Fibroblast of lung (primary cell): ENCODE data around the gene SPRR4. TPM values are rescaled to one million over a fixed set of nuclear protein-coding genes. Genes with fewer than 3 reads are reported as not detected.

Experiments
- DNase-seq, 2 donors: peaks; one replicate each; pipeline versions ENCODE4 v3.0.0 to v3.0.0-alpha.2; 2010; ENCODE audit warnings: low read depth in 2 of 2
- H2AFZ ChIP-seq: 2 replicates; pipeline ENCODE4 v1.5.1; 2012; ENCODE audit warnings: low read length, control low read depth, inconsistent platforms
- H3K27ac ChIP-seq: 2 replicates; pipeline ENCODE4 v1.5.1; 2011; ENCODE audit warnings: low read length, control low read depth; ENCODE audit not compliant: insufficient read depth
- H3K27me3 ChIP-seq: 2 replicates; pipeline ENCODE4 v1.5.1; 2011; ENCODE audit warnings: mild to moderate bottlenecking, low read length; ENCODE audit not compliant: control insufficient read depth, insufficient read depth
- H3K36me3 ChIP-seq: 2 replicates; pipeline ENCODE4 v1.5.1; 2011; ENCODE audit warnings: low read length; ENCODE audit not compliant: control insufficient read depth, insufficient read depth
- H3K4me1 ChIP-seq: 2 replicates; pipeline ENCODE4 v1.5.1; 2011; ENCODE audit warnings: low read length; ENCODE audit not compliant: control insufficient read depth, insufficient read depth; ENCODE audit errors: extremely low read depth
- H3K4me2 ChIP-seq: 2 replicates; pipeline ENCODE4 v1.5.1; 2011; ENCODE audit warnings: low read length, control low read depth; ENCODE audit not compliant: insufficient read depth; ENCODE audit errors: extremely low read depth
- H3K4me3 ChIP-seq, 4 experiments: fragments of 200-600 bp in 1 of 4; sonication (generic) in 1 of 4; replicated peaks in 1 of 4; 2 replicates each; pipeline ENCODE4 v1.5.1; 2011 to 2016; ENCODE audit warnings: low read length in 4 of 4, low read depth in 3 of 4, mild to moderate bottlenecking in 3 of 4, control low read depth in 2 of 4, inconsistent platforms in 1 of 4, mixed read lengths in 1 of 4; ENCODE audit not compliant: insufficient read depth in 1 of 4; ENCODE audit errors: control extremely low read depth in 1 of 4
- H3K79me2 ChIP-seq: 2 replicates; pipeline ENCODE4 v1.5.1; 2012; ENCODE audit warnings: mild to moderate bottlenecking, low read length, inconsistent platforms; ENCODE audit not compliant: control insufficient read depth, insufficient read depth
- H3K9ac ChIP-seq: 2 replicates; pipeline ENCODE4 v1.5.1; 2011; ENCODE audit warnings: mild to moderate bottlenecking, low read length, control low read depth; ENCODE audit not compliant: insufficient read depth
- H3K9me3 ChIP-seq: 2 replicates; pipeline ENCODE4 v1.5.1; 2012; ENCODE audit warnings: low read depth, low read length; ENCODE audit not compliant: control insufficient read depth, insufficient read depth
- H4K20me1 ChIP-seq: 2 replicates; pipeline ENCODE4 v1.5.1; 2011; ENCODE audit warnings: low read length; ENCODE audit not compliant: control insufficient read depth, insufficient read depth; ENCODE audit errors: extremely low read depth
- EZH2 ChIP-seq: IDR thresholded peaks from 2 replicates; pipeline ENCODE4 v1.5.1; 2012; ENCODE audit warnings: low read length, control low read depth, mild to moderate bottlenecking; ENCODE audit errors: missing control alignments
- polyA plus RNA-seq, 2 donors: library from polyadenylated mRNA; depleted of rRNA in 1 of 2; stranded (reverse) in 1 of 2; unstranded in 1 of 2; fragments of >200 nt; gene quantifications; 2 replicates each; pipeline ENCODE4 v1.2.1, GENCODE V29; 2011 to 2012; ENCODE audit warnings: missing spikeins in 1 of 2
- total RNA-seq: library from RNA; depleted of rRNA; stranded (reverse); fragments of >200 nt; gene quantifications from 2 replicates; pipeline ENCODE4 v1.2.1, GENCODE V29; 2014
- TF ChIP-seq, protein P1 (sequence below), 2 donors: IDR thresholded peaks in 1 of 2; conservative IDR thresholded peaks in 1 of 2; 1 replicate in 1 of 2; 2 replicates in 1 of 2; pipeline ENCODE4 v1.5.1; 2011 to 2012; ENCODE audit warnings: low read length in 2 of 2, control low read depth in 1 of 2, inconsistent platforms in 1 of 2, low read depth in 1 of 2, mild to moderate bottlenecking in 1 of 2

Gene SPRR4
- total and polyA plus RNA-seq, 2 donors (not counting 1 experiment from before 2014, with no cell fraction given), result not detected

DNA sequence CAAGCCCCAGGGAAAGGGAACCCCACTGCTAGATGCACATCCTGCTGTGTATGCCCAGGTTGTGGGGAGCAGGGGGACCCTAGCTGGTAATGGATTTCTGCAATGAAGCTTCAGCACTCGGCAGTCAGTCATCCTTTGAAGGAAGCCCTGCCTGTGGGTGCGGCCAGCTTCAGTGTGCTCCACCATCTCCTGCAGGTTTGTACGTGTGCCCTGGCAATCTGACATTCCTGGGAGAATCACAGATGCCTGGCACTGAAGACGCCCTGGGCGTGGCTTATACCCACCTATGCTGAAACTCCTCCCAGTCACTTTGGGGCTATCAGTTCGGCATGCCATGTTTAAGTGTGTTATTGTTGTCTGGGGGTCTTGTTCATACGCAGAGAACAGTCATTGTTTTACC lies 16.7 kb upstream of the SPRR4 start:
- Histone ChIP-seq H3K4me2 (no peak overlapping the region), H3K4me3 (no peak overlapping the region), H2AFZ (no peak overlapping the region), H3K79me2 (no peaks in the 10 kb centered on the region), H3K9ac (no peak overlapping the region), H4K20me1 (no peaks in the 10 kb centered on the region), H3K9me3 (no peaks in the 10 kb centered on the region), H3K36me3 (no peaks in the 10 kb centered on the region), H3K4me1 (no peaks in the 10 kb centered on the region), H3K27ac (no peak overlapping the region), H3K27me3 (no peaks in the 10 kb centered on the region)
- no peak for TF ChIP-seq EZH2
- TF ChIP-seq, protein P1, sequence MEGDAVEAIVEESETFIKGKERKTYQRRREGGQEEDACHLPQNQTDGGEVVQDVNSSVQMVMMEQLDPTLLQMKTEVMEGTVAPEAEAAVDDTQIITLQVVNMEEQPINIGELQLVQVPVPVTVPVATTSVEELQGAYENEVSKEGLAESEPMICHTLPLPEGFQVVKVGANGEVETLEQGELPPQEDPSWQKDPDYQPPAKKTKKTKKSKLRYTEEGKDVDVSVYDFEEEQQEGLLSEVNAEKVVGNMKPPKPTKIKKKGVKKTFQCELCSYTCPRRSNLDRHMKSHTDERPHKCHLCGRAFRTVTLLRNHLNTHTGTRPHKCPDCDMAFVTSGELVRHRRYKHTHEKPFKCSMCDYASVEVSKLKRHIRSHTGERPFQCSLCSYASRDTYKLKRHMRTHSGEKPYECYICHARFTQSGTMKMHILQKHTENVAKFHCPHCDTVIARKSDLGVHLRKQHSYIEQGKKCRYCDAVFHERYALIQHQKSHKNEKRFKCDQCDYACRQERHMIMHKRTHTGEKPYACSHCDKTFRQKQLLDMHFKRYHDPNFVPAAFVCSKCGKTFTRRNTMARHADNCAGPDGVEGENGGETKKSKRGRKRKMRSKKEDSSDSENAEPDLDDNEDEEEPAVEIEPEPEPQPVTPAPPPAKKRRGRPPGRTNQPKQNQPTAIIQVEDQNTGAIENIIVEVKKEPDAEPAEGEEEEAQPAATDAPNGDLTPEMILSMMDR (conservative IDR thresholded peaks at IDR 0.05 in 1 of 2, IDR thresholded peaks at IDR 0.05 in 1 of 2; ENCODE audit: low read depth in 1 of 2, low read length in 2 of 2), result no peak
- DNase-seq, result no peak

DNA sequence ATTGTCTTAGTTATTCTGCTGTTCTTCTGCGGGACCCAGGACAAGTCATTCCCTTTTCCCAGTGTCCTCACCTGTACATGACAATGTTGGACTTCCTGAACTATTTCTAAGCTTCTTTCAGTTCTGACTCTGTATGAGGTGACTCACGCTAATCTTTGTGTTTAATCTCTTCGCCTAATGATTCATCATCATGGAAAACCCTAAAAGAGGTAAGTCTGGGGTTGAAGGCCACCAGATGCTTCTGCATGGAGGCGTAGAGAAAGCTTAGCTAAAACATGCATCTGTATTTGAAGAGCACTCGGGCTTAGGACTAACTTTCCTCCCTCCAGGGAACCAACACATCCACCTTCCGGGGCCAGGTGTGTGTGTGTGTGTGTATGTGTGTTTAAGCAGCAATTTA lies 16.0 kb upstream of the SPRR4 start:
- Histone ChIP-seq H3K4me2 (no peak overlapping the region), H3K4me3 (no peak overlapping the region), H3K9ac (no peak overlapping the region), H3K79me2 (no peaks in the 10 kb centered on the region), H3K9me3 (no peaks in the 10 kb centered on the region), H3K4me1 (no peaks in the 10 kb centered on the region), H2AFZ (no peak overlapping the region), H3K27ac (no peak overlapping the region), H3K36me3 (no peaks in the 10 kb centered on the region), H3K27me3 (no peaks in the 10 kb centered on the region), H4K20me1 (no peaks in the 10 kb centered on the region)
- no peak for DNase-seq
- TF ChIP-seq EZH2, result no peak
- TF ChIP-seq, protein P1 (conservative IDR thresholded peaks at IDR 0.05 in 1 of 2, IDR thresholded peaks at IDR 0.05 in 1 of 2; ENCODE audit: low read depth in 1 of 2, low read length in 2 of 2), result no peak

DNA sequence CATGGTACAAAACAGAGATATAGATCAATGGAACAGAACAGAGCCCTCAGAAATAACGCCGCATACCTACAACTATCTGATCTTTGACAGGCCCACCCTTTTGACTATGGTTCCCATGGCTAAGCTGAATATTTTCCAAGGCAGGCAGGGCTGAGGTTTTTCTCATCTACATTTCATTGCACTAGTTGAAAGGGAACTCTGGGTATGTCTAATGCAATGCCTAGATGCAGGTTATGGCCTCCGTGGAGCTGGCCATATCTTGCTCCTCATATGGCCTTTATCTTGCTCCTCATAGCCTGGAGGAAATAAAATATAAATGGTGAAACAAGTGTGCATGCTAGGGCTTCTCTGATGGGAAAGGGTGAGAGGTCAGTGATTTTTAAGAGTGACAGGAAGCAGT lies 12.9 kb upstream of the SPRR4 start:
- Histone ChIP-seq H3K79me2 (no peaks in the 10 kb centered on the region), H3K27me3 (no peaks in the 10 kb centered on the region), H3K27ac (no peak overlapping the region), H3K9me3 (no peaks in the 10 kb centered on the region), H3K4me2 (no peak overlapping the region), H3K4me1 (no peaks in the 10 kb centered on the region), H4K20me1 (no peaks in the 10 kb centered on the region), H3K9ac (no peak overlapping the region), H2AFZ (no peak overlapping the region), H3K4me3 (no peak overlapping the region), H3K36me3 (no peaks in the 10 kb centered on the region)
- no peak for TF ChIP-seq EZH2
- TF ChIP-seq, protein P1 (conservative IDR thresholded peaks at IDR 0.05 in 1 of 2, IDR thresholded peaks at IDR 0.05 in 1 of 2; ENCODE audit: low read depth in 1 of 2, low read length in 2 of 2), result no peak
- no peak for DNase-seq
